ENCODE results near the gene ACAD8. TPM values are rescaled to one million over a fixed set of nuclear protein-coding genes. Genes with fewer than 3 reads are reported as not detected.
A peak's percentile ranks its signal among the peaks of the same experiment; 100 is the strongest.

Gene ACAD8
- total and polyA plus RNA-seq, 2 of the 4 experiments (the other 2 are of a cell fraction), result 11.1 to 21.2 TPM

GRCh38 chr11:134289167-134289566, 35.8 kb downstream of the ACAD8 start:
- Histone ChIP-seq H2BK5ac (ENCODE audit: low read depth, low read length, poor library complexity, severe bottlenecking) (no peak overlapping the region), H2AK9ac (replicated peaks; ENCODE audit: low read depth, low read length, poor library complexity) (no peak overlapping the region), H2BK120ac (ENCODE audit: low read depth, low read length) (no peak overlapping the region), H3K18ac (ENCODE audit: low read depth, low read length) (no peak overlapping the region), H4K8ac (ENCODE audit: low read depth in 2 of 2, low read length in 2 of 2) (no peak overlapping the region), H4K20me1 (ENCODE audit: insufficient read depth, low read length) (no peaks in the 10 kb centered on the region), H3K56ac (ENCODE audit: extremely low read depth, insufficient read depth, low read length) (no peak overlapping the region), H3K27me3 (ENCODE audit: control insufficient read depth, insufficient read depth, low read length) (no peaks in the 10 kb centered on the region), H3K36me3 (ENCODE audit: control insufficient read depth, insufficient read depth, low read length) (no peaks in the 10 kb centered on the region), H2AK5ac (ENCODE audit: low read depth, low read length) (no peak overlapping the region), H2BK20ac (ENCODE audit: low read depth, low read length) (no peak overlapping the region), H3K14ac (replicated peaks; ENCODE audit: low read depth, low read length) (no peak overlapping the region), H3K4me3 (ENCODE audit: insufficient read depth, low read depth, low read length) (no peak overlapping the region), H3K4me1 (ENCODE audit: control insufficient read depth, insufficient read depth, low read length) (no peaks in the 10 kb centered on the region), H3K4ac (ENCODE audit: low read depth, low read length) (no peak overlapping the region), H3K4me2 (ENCODE audit: low read depth, low read length) (no peak overlapping the region), H2BK15ac (ENCODE audit: low read depth, low read length) (no peak overlapping the region), H4K91ac (ENCODE audit: insufficient read depth, low read depth, low read length) (no peak overlapping the region), H3K27ac (ENCODE audit: insufficient read depth, low read length) (no peak overlapping the region), H3K9ac (ENCODE audit: low read depth, low read length) (no peak overlapping the region), H3K9me3 (ENCODE audit: control insufficient read depth, insufficient read depth, low read length) (no peaks in the 10 kb centered on the region; the same call in 1 of the 2 replicates), H2AFZ (replicated peaks; ENCODE audit: low read length, poor library complexity) (no peak overlapping the region), H3K9me1 (ENCODE audit: insufficient read depth, low read length) (no peaks in the 10 kb centered on the region), H3K79me1 (ENCODE audit: low read depth in 1 of 2, low read length in 2 of 2) (no peaks in the 10 kb centered on the region), H4K5ac (ENCODE audit: low read depth, low read length) (no peak overlapping the region), H3K23ac (ENCODE audit: low read depth, low read length) (no peak overlapping the region)
- in situ Hi-C loops (cut with MboI; ENCODE audit: low sequenced_read_pairs) (no loop called here), intact Hi-C loops (cut with micrococcal nuclease) (no loop called here), dilution Hi-C loops (cut with HindIII; ENCODE audit: low sequenced_read_pairs, unreplicated experiment) (no loop called here)
- no peak for DNase-seq
- TF ChIP-seq MXI1 (IDR thresholded peaks at IDR 0.05; ENCODE audit: borderline replicate concordance, low read depth, low read length) (no peak), MAFK (IDR thresholded peaks at IDR 0.05; ENCODE audit: low read depth, low read length) (peak; percentile 45; the same call in 1 of the 2 replicates)
- WGBS, 2 experiments (ENCODE audit: extremely low coverage in 2 of 2, insufficient read length in 1 of 2), result no CpG with 5 or more reads among the region's 4 CpGs
- BruUV-seq (replicated peaks), result no TSS peak
- POLR2A ChIA-PET (ENCODE audit: unreplicated experiment), result no interaction called here
- CTCF ChIA-PET, result no interaction called here
- ATAC-seq (ENCODE audit: low read depth), result no peak

Data from IMR-90 (cell line).